ENCODE measurements around the gene USP5.
"Not testable (repeated sequence)": the region's sequence is repeated elsewhere in the genome, so short reads cannot be mapped to it uniquely, and the experiment has no call there.

Gene USP5

GRCh38 chr12:6886206-6886999 lies 34.5 kb downstream of the USP5 start:
- not testable (repeated sequence) for H3K27me3 ChIP-seq (ENCODE audit: control insufficient read depth, insufficient read depth, low read length); H3K9me3 ChIP-seq (ENCODE audit: control insufficient read depth, insufficient read depth, low read length); H3K4me3 ChIP-seq (ENCODE audit: low read depth, low read length); H3K36me3 ChIP-seq (ENCODE audit: control insufficient read depth, insufficient read depth, low read length); H3K9ac ChIP-seq (ENCODE audit: low read depth, low read length)
- H3K4me1 ChIP-seq (ENCODE audit: control insufficient read depth, insufficient read depth, low read length): peaks cover 18% of the 10 kb centered on the region

- Histone ChIP-seq H3K27me3 (ENCODE audit: control insufficient read depth, insufficient read depth, low read length) (no peaks in the 10 kb centered on the region), H3K9ac (ENCODE audit: low read depth, low read length) (no peak overlapping the region), H3K4me3 (ENCODE audit: low read depth, low read length) (no peak overlapping the region), H3K9me3 (ENCODE audit: control insufficient read depth, insufficient read depth, low read length) (no peaks in the 10 kb centered on the region), H3K36me3 (ENCODE audit: control insufficient read depth, insufficient read depth, low read length) (peaks cover 7% of the 10 kb centered on the region), H3K4me1 (ENCODE audit: control insufficient read depth, insufficient read depth, low read length) (peaks cover 18% of the 10 kb centered on the region)
Observed at GRCh38 chr12:6887460-6887859, 35.5 kb downstream of the USP5 start.

- Histone ChIP-seq H3K9ac (ENCODE audit: low read depth, low read length) (no peak overlapping the region), H3K4me1 (ENCODE audit: control insufficient read depth, insufficient read depth, low read length) (peaks cover 18% of the 10 kb centered on the region), H3K4me3 (ENCODE audit: low read depth, low read length) (no peak overlapping the region), H3K36me3 (ENCODE audit: control insufficient read depth, insufficient read depth, low read length) (peaks cover 5% of the 10 kb centered on the region), H3K27me3 (ENCODE audit: control insufficient read depth, insufficient read depth, low read length) (no peaks in the 10 kb centered on the region), H3K9me3 (ENCODE audit: control insufficient read depth, insufficient read depth, low read length) (no peaks in the 10 kb centered on the region)
Observed at GRCh38 chr12:6888360-6888759, 36.4 kb downstream of the USP5 start.

- H3K4me3 ChIP-seq (ENCODE audit: low read depth, low read length); H3K27me3 ChIP-seq (ENCODE audit: control insufficient read depth, insufficient read depth, low read length); H3K36me3 ChIP-seq (ENCODE audit: control insufficient read depth, insufficient read depth, low read length); H3K9ac ChIP-seq (ENCODE audit: low read depth, low read length); H3K9me3 ChIP-seq (ENCODE audit: control insufficient read depth, insufficient read depth, low read length): not testable (repeated sequence)
- H3K4me1 ChIP-seq (ENCODE audit: control insufficient read depth, insufficient read depth, low read length): peaks cover 18% of the 10 kb centered on the region
Observed at GRCh38 chr12:6888794-6889193, 36.8 kb downstream of the USP5 start.

- H3K27me3 ChIP-seq (ENCODE audit: control insufficient read depth, insufficient read depth, low read length); H3K9me3 ChIP-seq (ENCODE audit: control insufficient read depth, insufficient read depth, low read length); H3K36me3 ChIP-seq (ENCODE audit: control insufficient read depth, insufficient read depth, low read length): not testable (repeated sequence)
- Histone ChIP-seq H3K4me1 (ENCODE audit: control insufficient read depth, insufficient read depth, low read length) (peaks cover 18% of the 10 kb centered on the region), H3K9ac (ENCODE audit: low read depth, low read length) (peak overlapping the region; percentile 79), H3K4me3 (ENCODE audit: low read depth, low read length) (peak overlapping the region; percentile 31)
Observed at GRCh38 chr12:6889775-6890573, 38.0 kb downstream of the USP5 start.

- Histone ChIP-seq H3K27me3 (ENCODE audit: control insufficient read depth, insufficient read depth, low read length) (no peaks in the 10 kb centered on the region), H3K9me3 (ENCODE audit: control insufficient read depth, insufficient read depth, low read length) (no peaks in the 10 kb centered on the region)
Observed at GRCh38 chr12:6890789-6891645, 39.1 kb downstream of the USP5 start.

GRCh38 chr12:6891646-6892001 lies 39.7 kb downstream of the USP5 start:
- peak overlapping the region; percentile 92 for H3K9ac ChIP-seq (ENCODE audit: low read depth, low read length)
- H3K4me3 ChIP-seq (ENCODE audit: low read depth, low read length): peak overlapping the region; percentile 56
- no peaks in the 10 kb centered on the region for H3K27me3 ChIP-seq (ENCODE audit: control insufficient read depth, insufficient read depth, low read length)
- H3K36me3 ChIP-seq (ENCODE audit: control insufficient read depth, insufficient read depth, low read length): no peaks in the 10 kb centered on the region
- no peaks in the 10 kb centered on the region for H3K9me3 ChIP-seq (ENCODE audit: control insufficient read depth, insufficient read depth, low read length)
- H3K4me1 ChIP-seq (ENCODE audit: control insufficient read depth, insufficient read depth, low read length): peaks cover 18% of the 10 kb centered on the region

More at GRCh38 chr12:6890789-6891645, 39.1 kb downstream of the USP5 start:
- Histone ChIP-seq H3K36me3 (ENCODE audit: control insufficient read depth, insufficient read depth, low read length) (no peaks in the 10 kb centered on the region), H3K9ac (ENCODE audit: low read depth, low read length) (peak overlapping the region; percentile 92), H3K4me3 (ENCODE audit: low read depth, low read length) (peak overlapping the region; percentile 56), H3K4me1 (ENCODE audit: control insufficient read depth, insufficient read depth, low read length) (peaks cover 18% of the 10 kb centered on the region)

- H3K36me3 ChIP-seq (ENCODE audit: control insufficient read depth, insufficient read depth, low read length); H3K9me3 ChIP-seq (ENCODE audit: control insufficient read depth, insufficient read depth, low read length); H3K4me3 ChIP-seq (ENCODE audit: low read depth, low read length); H3K9ac ChIP-seq (ENCODE audit: low read depth, low read length); H3K27me3 ChIP-seq (ENCODE audit: control insufficient read depth, insufficient read depth, low read length): not testable (repeated sequence)
- H3K4me1 ChIP-seq (ENCODE audit: control insufficient read depth, insufficient read depth, low read length): peaks cover 12% of the 10 kb centered on the region
Observed at GRCh38 chr12:6892683-6893082, 40.7 kb downstream of the USP5 start.

GRCh38 chr12:6894321-6894720 lies 42.4 kb downstream of the USP5 start:
- H3K9me3 ChIP-seq (ENCODE audit: control insufficient read depth, insufficient read depth, low read length): no peaks in the 10 kb centered on the region
- H3K27me3 ChIP-seq (ENCODE audit: control insufficient read depth, insufficient read depth, low read length): no peaks in the 10 kb centered on the region
- peaks cover 2% of the 10 kb centered on the region for H3K36me3 ChIP-seq (ENCODE audit: control insufficient read depth, insufficient read depth, low read length)
- H3K4me3 ChIP-seq (ENCODE audit: low read depth, low read length): no peak overlapping the region
- H3K4me1 ChIP-seq (ENCODE audit: control insufficient read depth, insufficient read depth, low read length): peaks cover 5% of the 10 kb centered on the region
- no peak overlapping the region for H3K9ac ChIP-seq (ENCODE audit: low read depth, low read length)

- Histone ChIP-seq H3K27me3 (ENCODE audit: control insufficient read depth, insufficient read depth, low read length) (no peaks in the 10 kb centered on the region), H3K4me1 (ENCODE audit: control insufficient read depth, insufficient read depth, low read length) (no peaks in the 10 kb centered on the region), H3K4me3 (ENCODE audit: low read depth, low read length) (no peak overlapping the region), H3K9ac (ENCODE audit: low read depth, low read length) (no peak overlapping the region), H3K9me3 (ENCODE audit: control insufficient read depth, insufficient read depth, low read length) (no peaks in the 10 kb centered on the region), H3K36me3 (ENCODE audit: control insufficient read depth, insufficient read depth, low read length) (peaks cover 2% of the 10 kb centered on the region)
Observed at GRCh38 chr12:6896846-6897435, 45.0 kb downstream of the USP5 start.

- Histone ChIP-seq H3K4me3 (ENCODE audit: low read depth, low read length) (no peak overlapping the region), H3K27me3 (ENCODE audit: control insufficient read depth, insufficient read depth, low read length) (no peaks in the 10 kb centered on the region), H3K36me3 (ENCODE audit: control insufficient read depth, insufficient read depth, low read length) (peaks cover 2% of the 10 kb centered on the region), H3K9me3 (ENCODE audit: control insufficient read depth, insufficient read depth, low read length) (no peaks in the 10 kb centered on the region), H3K9ac (ENCODE audit: low read depth, low read length) (no peak overlapping the region), H3K4me1 (ENCODE audit: control insufficient read depth, insufficient read depth, low read length) (peaks cover 7% of the 10 kb centered on the region)
Observed at GRCh38 chr12:6899427-6899826, 47.5 kb downstream of the USP5 start.

Data from iPS-15b (cell line).